Mesendoderm (in vitro differentiated cells): ENCODE data around the gene SLC2A13.

Experiments
- DNase-seq: peaks from one replicate; pipeline ENCODE4 v3.0.0; 2013
- H2AK5ac ChIP-seq: 2 replicates; pipeline ENCODE4 v1.6.1; 2013; ENCODE audit warnings: low read length, inconsistent platforms
- H2BK120ac ChIP-seq: 2 replicates; pipeline ENCODE4 v1.6.1; 2013; ENCODE audit warnings: low read depth, mild to moderate bottlenecking, low read length, moderate library complexity, mixed read lengths
- H2BK15ac ChIP-seq: replicated peaks from 2 replicates; pipeline ENCODE4 v1.6.1; 2013; ENCODE audit warnings: low read depth, mild to moderate bottlenecking, moderate library complexity
- H2BK5ac ChIP-seq: 2 replicates; pipeline ENCODE4 v1.6.1; 2013; ENCODE audit warnings: low read length, inconsistent platforms
- H3K18ac ChIP-seq: 2 replicates; pipeline ENCODE4 v1.6.1; 2013; ENCODE audit warnings: mild to moderate bottlenecking, low read length, mixed read lengths
- H3K23ac ChIP-seq: one replicate; pipeline ENCODE4 v1.6.1; 2013; ENCODE audit warnings: low read length
- H3K27ac ChIP-seq: 2 replicates; pipeline ENCODE4 v1.5.1; 2013; ENCODE audit warnings: low read depth, mild to moderate bottlenecking, inconsistent platforms, low read length, moderate library complexity
- H3K27me3 ChIP-seq: 2 replicates; pipeline ENCODE4 v1.6.1; 2013; ENCODE audit warnings: low read length, control low read depth, mild to moderate bottlenecking, inconsistent platforms; ENCODE audit not compliant: insufficient read depth, poor library complexity
- H3K36me3 ChIP-seq: 2 replicates; pipeline ENCODE4 v1.6.1; 2013; ENCODE audit warnings: low read length, inconsistent platforms; ENCODE audit not compliant: control insufficient read depth, insufficient read depth
- H3K4ac ChIP-seq: one replicate; pipeline ENCODE4 v1.6.1; 2013; ENCODE audit warnings: low read depth, mild to moderate bottlenecking, low read length, moderate library complexity
- H3K4me1 ChIP-seq: 2 replicates; pipeline ENCODE4 v1.6.1; 2013; ENCODE audit warnings: low read depth, low read length, inconsistent platforms; ENCODE audit not compliant: control insufficient read depth
- H3K4me2 ChIP-seq: 2 replicates; pipeline ENCODE4 v1.6.1; 2013; ENCODE audit warnings: low read length
- H3K4me3 ChIP-seq: 2 replicates; pipeline ENCODE4 v1.5.1; 2013; ENCODE audit warnings: mild to moderate bottlenecking, low read length
- H3K56ac ChIP-seq: one replicate; pipeline ENCODE4 v1.6.1; 2013; ENCODE audit warnings: low read length
- H3K79me1 ChIP-seq: 2 replicates; pipeline ENCODE4 v1.6.1; 2013; ENCODE audit warnings: low read length, inconsistent platforms
- H3K79me2 ChIP-seq: 2 replicates; pipeline ENCODE4 v1.6.1; 2013; ENCODE audit warnings: mild to moderate bottlenecking, low read length; ENCODE audit not compliant: control insufficient read depth, insufficient read depth
- H3K9ac ChIP-seq: 2 replicates; pipeline ENCODE4 v1.6.1; 2013; ENCODE audit warnings: low read length, inconsistent platforms
- H4K5ac ChIP-seq: one replicate; pipeline ENCODE4 v1.6.1; 2013; ENCODE audit warnings: low read length
- H4K8ac ChIP-seq: one replicate; pipeline ENCODE4 v1.6.1; 2013; ENCODE audit warnings: low read depth, mild to moderate bottlenecking, control low read depth, low read length, moderate library complexity
- WGBS: extraction: QIAGEN DNeasy Blood & Tissue Kit; methylation state at CpG from one replicate; pipeline ENCODE4 v1.1.7; 2013; ENCODE audit warnings: low lambda C conversion rate, missing lambda C conversion rate; ENCODE audit not compliant: insufficient coverage; ENCODE audit errors: extremely low coverage; 5-methylcytosine and 5-hydroxymethylcytosine counted together

SLC2A13 gene

DNA sequence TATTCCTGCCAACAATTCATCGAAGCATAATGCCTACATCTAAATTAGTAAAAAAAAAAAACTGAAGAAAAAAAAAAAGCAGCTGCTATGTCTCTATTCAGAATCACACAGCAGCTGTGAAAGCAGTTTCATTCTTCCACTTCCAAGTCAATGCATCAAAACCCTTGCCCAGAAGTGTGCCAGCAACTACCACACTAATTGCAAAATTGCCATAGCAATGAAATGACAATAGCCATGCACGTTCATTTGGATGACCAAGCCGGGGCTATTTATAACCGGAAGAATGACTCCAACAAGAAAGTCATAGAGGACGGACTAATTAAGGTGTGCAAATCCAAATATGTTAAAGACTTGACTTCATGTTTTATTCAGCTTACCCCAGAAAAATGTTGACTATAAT, 42.5 kb downstream of the SLC2A13 start:
- Histone ChIP-seq H3K4ac (no peak overlapping the region), H3K4me1 (no peaks in the 10 kb centered on the region), H4K8ac (no peak overlapping the region), H2BK15ac (no peak overlapping the region), H3K23ac (no peak overlapping the region), H3K79me2 (no peaks in the 10 kb centered on the region), H4K5ac (no peak overlapping the region), H3K18ac (no peak overlapping the region), H3K27ac (no peak overlapping the region), H3K36me3 (no peaks in the 10 kb centered on the region), H3K27me3 (no peaks in the 10 kb centered on the region), H3K4me3 (no peak overlapping the region), H2BK120ac (no peak overlapping the region), H2BK5ac (no peak overlapping the region), H3K9ac (no peak overlapping the region), H3K56ac (no peak overlapping the region), H2AK5ac (no peak overlapping the region), H3K4me2 (no peak overlapping the region), H3K79me1 (no peaks in the 10 kb centered on the region)
- WGBS: no CpG with 5 or more reads among the region's 5 CpGs
- DNase-seq: no peak

GRCh38 chr12:40058721-40059190, 47.1 kb downstream of the SLC2A13 start:
- no peaks in the 10 kb centered on the region for H3K79me1 ChIP-seq
- H2AK5ac ChIP-seq: no peak overlapping the region
- no peak overlapping the region for H3K27ac ChIP-seq
- no peak overlapping the region for H4K8ac ChIP-seq
- no peak overlapping the region for H2BK120ac ChIP-seq
- DNase-seq: no peak
- no peaks in the 10 kb centered on the region for H3K36me3 ChIP-seq
- H3K79me2 ChIP-seq: no peaks in the 10 kb centered on the region
- H2BK5ac ChIP-seq: no peak overlapping the region
- H3K4ac ChIP-seq: no peak overlapping the region
- H4K5ac ChIP-seq: no peak overlapping the region
- H3K4me1 ChIP-seq: no peaks in the 10 kb centered on the region
- H3K23ac ChIP-seq: no peak overlapping the region
- no CpG with 5 or more reads among the region's 3 CpGs for WGBS
- H3K9ac ChIP-seq: no peak overlapping the region
- H3K56ac ChIP-seq: no peak overlapping the region
- H3K18ac ChIP-seq: no peak overlapping the region
- no peak overlapping the region for H3K4me3 ChIP-seq
- no peak overlapping the region for H3K4me2 ChIP-seq
- H3K27me3 ChIP-seq: no peaks in the 10 kb centered on the region
- H2BK15ac ChIP-seq: no peak overlapping the region

- no CpG with 5 or more reads among the region's 1 CpG for WGBS
- no peaks in the 10 kb centered on the region for H3K79me2 ChIP-seq
- H2AK5ac ChIP-seq: no peak overlapping the region
- no peak overlapping the region for H2BK5ac ChIP-seq
- no peak overlapping the region for H3K56ac ChIP-seq
- no peaks in the 10 kb centered on the region for H3K36me3 ChIP-seq
- peaks cover 1% of the 10 kb centered on the region for H3K79me1 ChIP-seq
- H4K5ac ChIP-seq: no peak overlapping the region
- no peaks in the 10 kb centered on the region for H3K27me3 ChIP-seq
- H3K18ac ChIP-seq: no peak overlapping the region
- no peak overlapping the region for H3K4me3 ChIP-seq
- no peak overlapping the region for H3K4me2 ChIP-seq
- no peaks in the 10 kb centered on the region for H3K4me1 ChIP-seq
- no peak overlapping the region for H3K27ac ChIP-seq
- H3K9ac ChIP-seq: no peak overlapping the region
- H2BK15ac ChIP-seq: no peak overlapping the region
- H4K8ac ChIP-seq: no peak overlapping the region
- no peak for DNase-seq
- no peak overlapping the region for H3K4ac ChIP-seq
- H2BK120ac ChIP-seq: no peak overlapping the region
- H3K23ac ChIP-seq: no peak overlapping the region
Measured at GRCh38 chr12:40056373-40056772, 49.5 kb downstream of the SLC2A13 start.

DNA sequence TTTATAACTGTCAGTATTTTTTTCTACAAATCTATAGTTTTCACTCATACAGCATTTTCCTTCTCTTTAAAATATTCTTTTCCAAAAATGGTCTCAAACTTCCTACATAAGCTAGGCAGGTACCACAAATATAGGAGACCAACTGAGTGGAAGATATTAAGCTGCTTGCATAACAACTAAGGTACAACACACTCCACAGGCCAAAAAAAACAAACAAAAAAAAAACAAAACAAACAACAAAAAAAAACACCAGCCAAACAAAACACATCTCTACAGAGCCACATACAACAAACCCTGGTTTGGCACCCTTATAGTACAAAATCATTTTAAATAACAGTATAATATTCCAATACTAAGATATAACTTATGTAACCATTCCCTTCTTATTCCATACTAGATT, 50.1 kb downstream of the SLC2A13 start:
- H3K36me3 ChIP-seq: no peaks in the 10 kb centered on the region
- H2BK5ac ChIP-seq: no peak overlapping the region
- no peak overlapping the region for H3K18ac ChIP-seq
- no peaks in the 10 kb centered on the region for H3K27me3 ChIP-seq
- no peak overlapping the region for H2BK15ac ChIP-seq
- H3K4me2 ChIP-seq: no peak overlapping the region
- H3K9ac ChIP-seq: no peak overlapping the region
- no peaks in the 10 kb centered on the region for H3K79me2 ChIP-seq
- no peaks in the 10 kb centered on the region for H3K4me1 ChIP-seq
- H3K4me3 ChIP-seq: no peak overlapping the region
- H2BK120ac ChIP-seq: no peak overlapping the region
- H2AK5ac ChIP-seq: no peak overlapping the region
- H3K23ac ChIP-seq: no peak overlapping the region
- H3K56ac ChIP-seq: no peak overlapping the region
- H3K4ac ChIP-seq: no peak overlapping the region
- H3K27ac ChIP-seq: no peak overlapping the region
- no peak overlapping the region for H4K5ac ChIP-seq
- no peak for DNase-seq
- H3K79me1 ChIP-seq: peaks cover 2% of the 10 kb centered on the region
- no peak overlapping the region for H4K8ac ChIP-seq

GRCh38 chr12:40055228-40055579, 50.7 kb downstream of the SLC2A13 start:
- no peak overlapping the region for H3K4me3 ChIP-seq
- peak; percentile 35 for DNase-seq
- no peak overlapping the region for H3K23ac ChIP-seq
- peaks cover 2% of the 10 kb centered on the region for H3K79me1 ChIP-seq
- H2BK5ac ChIP-seq: no peak overlapping the region
- no peak overlapping the region for H3K18ac ChIP-seq
- H2AK5ac ChIP-seq: no peak overlapping the region
- no peak overlapping the region for H3K56ac ChIP-seq
- H3K4me2 ChIP-seq: no peak overlapping the region
- no peak overlapping the region for H2BK120ac ChIP-seq
- H3K27ac ChIP-seq: no peak overlapping the region
- no peak overlapping the region for H4K5ac ChIP-seq
- H3K27me3 ChIP-seq: no peaks in the 10 kb centered on the region
- no peak overlapping the region for H3K4ac ChIP-seq
- H3K79me2 ChIP-seq: no peaks in the 10 kb centered on the region
- H3K4me1 ChIP-seq: no peaks in the 10 kb centered on the region
- H4K8ac ChIP-seq: no peak overlapping the region
- H3K36me3 ChIP-seq: no peaks in the 10 kb centered on the region
- no peak overlapping the region for H2BK15ac ChIP-seq
- no peak overlapping the region for H3K9ac ChIP-seq
- no CpG with 5 or more reads among the region's 3 CpGs for WGBS

- H2BK15ac ChIP-seq: no peak overlapping the region
- no peak overlapping the region for H4K8ac ChIP-seq
- no peaks in the 10 kb centered on the region for H3K4me1 ChIP-seq
- H3K4me2 ChIP-seq: no peak overlapping the region
- H3K9ac ChIP-seq: no peak overlapping the region
- no peaks in the 10 kb centered on the region for H3K36me3 ChIP-seq
- H3K18ac ChIP-seq: no peak overlapping the region
- H3K27ac ChIP-seq: no peak overlapping the region
- H2BK120ac ChIP-seq: no peak overlapping the region
- H3K56ac ChIP-seq: no peak overlapping the region
- H3K23ac ChIP-seq: no peak overlapping the region
- no peaks in the 10 kb centered on the region for H3K27me3 ChIP-seq
- no CpG with 5 or more reads among the region's 6 CpGs for WGBS
- H2BK5ac ChIP-seq: no peak overlapping the region
- no peak overlapping the region for H3K4me3 ChIP-seq
- H4K5ac ChIP-seq: no peak overlapping the region
- H3K79me1 ChIP-seq: peaks cover 2% of the 10 kb centered on the region
- no peak overlapping the region for H3K4ac ChIP-seq
- no peak overlapping the region for H2AK5ac ChIP-seq
- no peaks in the 10 kb centered on the region for H3K79me2 ChIP-seq
- DNase-seq: peak; percentile 18
Measured at GRCh38 chr12:40054555-40055227, 51.2 kb downstream of the SLC2A13 start.
